IPS-20b (cell line): ENCODE measurements around the gene PTCD1.

Experiments
- H3K27ac ChIP-seq: one replicate; pipeline ENCODE4 v1.5.1; 2013; ENCODE audit warnings: low read length
- H3K27me3 ChIP-seq: 2 replicates; pipeline ENCODE4 v1.6.1; 2013; ENCODE audit warnings: mild to moderate bottlenecking, low read length, inconsistent platforms; ENCODE audit not compliant: insufficient read depth
- H3K36me3 ChIP-seq: 2 replicates; pipeline ENCODE4 v1.6.1; 2013; ENCODE audit warnings: low read depth, mild to moderate bottlenecking, inconsistent platforms, low read length, moderate library complexity; ENCODE audit not compliant: insufficient read depth
- H3K4me1 ChIP-seq: 2 replicates; pipeline ENCODE4 v1.6.1; 2013; ENCODE audit warnings: mild to moderate bottlenecking, control low read depth, inconsistent platforms, low read length, moderate library complexity; ENCODE audit not compliant: insufficient read depth
- H3K4me3 ChIP-seq: 2 replicates; pipeline ENCODE4 v1.5.1; 2013; ENCODE audit warnings: mild to moderate bottlenecking, low read length, inconsistent platforms
- H3K9ac ChIP-seq: 2 replicates; pipeline ENCODE4 v1.6.1; 2013; ENCODE audit warnings: low read depth, mild to moderate bottlenecking, inconsistent platforms, low read length, moderate library complexity
- H3K9me3 ChIP-seq: 2 replicates; pipeline ENCODE4 v1.6.1; 2013; ENCODE audit warnings: mild to moderate bottlenecking, low read depth, low read length, inconsistent platforms; ENCODE audit not compliant: insufficient read depth

Gene PTCD1

GRCh38 chr7:99371376-99371920 is 67.2 kb downstream of the PTCD1 start:
- Histone ChIP-seq H3K36me3 (0 out of 2 replicates have a peak, but pooled peaks cover 5% of the 10 kb centered on the region), H3K4me1 (0 out of 2 replicates have a peak, but pooled peaks cover under 1% of the 10 kb centered on the region), H3K9ac (no peak overlapping the region), H3K27ac (no peak overlapping the region), H3K27me3 (peaks cover 3% of the 10 kb centered on the region; the same call in 1 of the 2 replicates), H3K4me3 (no peak overlapping the region), H3K9me3 (no peaks in the 10 kb centered on the region)

- peaks cover 3% of the 10 kb centered on the region; the same call in 1 of the 2 replicates for H3K27me3 ChIP-seq
- H3K4me3 ChIP-seq = no peak overlapping the region
- 0 out of 2 replicates have a peak, but pooled peaks cover 3% of the 10 kb centered on the region for H3K4me1 ChIP-seq
- H3K27ac ChIP-seq = no peak overlapping the region
- peaks cover 18% of the 10 kb centered on the region for H3K36me3 ChIP-seq
- no peaks in the 10 kb centered on the region for H3K9me3 ChIP-seq
- H3K9ac ChIP-seq = no peak overlapping the region
These were observed 68.7 kb downstream of the PTCD1 start for GRCh38 chr7:99369767-99370391.

- peaks cover 3% of the 10 kb centered on the region; the same call in 1 of the 2 replicates for H3K27me3 ChIP-seq
- peaks cover 27% of the 10 kb centered on the region for H3K36me3 ChIP-seq
- 0 out of 2 replicates have a peak, but pooled peaks cover 3% of the 10 kb centered on the region for H3K4me1 ChIP-seq
- no peak overlapping the region for H3K4me3 ChIP-seq
- H3K9ac ChIP-seq = no peak overlapping the region
- no peaks in the 10 kb centered on the region for H3K9me3 ChIP-seq
- H3K27ac ChIP-seq = no peak overlapping the region
These were observed 69.7 kb downstream of the PTCD1 start for GRCh38 chr7:99368750-99369389.
